ENCODE results near the gene ZACN. TPM values are rescaled to one million over a fixed set of nuclear protein-coding genes. Genes with fewer than 3 reads are reported as not detected.

The ZACN gene
- total RNA-seq, 1 experiment from 2014 or later: 0.09 TPM

DNA sequence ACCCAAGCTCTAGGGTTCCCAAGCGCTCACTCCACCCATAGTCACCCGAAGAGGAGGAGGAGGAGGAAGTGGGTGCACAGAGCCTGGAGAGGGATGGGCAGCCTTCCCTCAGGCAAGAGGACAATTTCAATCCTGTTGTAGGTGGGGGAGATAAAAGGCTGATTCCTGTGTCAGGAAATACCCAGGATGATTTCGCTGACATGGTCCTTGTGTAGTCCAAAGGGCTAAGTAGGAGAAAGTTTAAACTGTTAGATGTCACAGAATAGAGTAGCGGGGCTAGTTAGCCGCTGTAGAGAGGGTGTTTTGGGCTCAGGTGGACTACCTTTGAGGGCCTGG, 25.9 kb downstream of the ZACN start:
- Mint-ChIP-seq H3K36me3 (ENCODE audit: insufficient read depth in 1 of 3, low read depth in 3 of 3) (peaks cover 14 to 24% (median 17%) of the 10 kb centered on the region in 3 experiments), H3K4me1 (peaks cover 18 to 29% of the 10 kb centered on the region in 2 experiments), H3K27me3 (ENCODE audit: low read depth) (no peaks in the 10 kb centered on the region; the same call in none of the 2 replicates), H3K4me3 (peak overlapping the region in 1 of 2 experiments; percentile 59; a peak in 3 of 5 replicates), H3K27ac (peak overlapping the region in 1 of 3 experiments; percentile 73; a peak in 2 of 7 replicates), H3K9me3 (peaks cover 0 to 3% of the 10 kb centered on the region in 2 experiments; a peak in 1 of 5 replicates)
- peak; percentile 28 for DNase-seq
- Histone ChIP-seq H2BK12ac (ENCODE audit: insufficient read length, low read depth, low read length) (no peak overlapping the region), H3K27me3 (ENCODE audit: insufficient read depth, low read length) (no peaks in the 10 kb centered on the region), H3K9ac (ENCODE audit: extremely low read depth, insufficient read length, low read length) (no peak overlapping the region), H4K8ac (replicated peaks; ENCODE audit: insufficient read length, low read depth, low read length) (no peak overlapping the region), H3K79me1 (ENCODE audit: insufficient read depth, low read depth, low read length, poor library complexity, severe bottlenecking) (no peaks in the 10 kb centered on the region), H3K27ac (ENCODE audit: insufficient read length, low read depth, low read length) (no peak overlapping the region), H4K91ac (ENCODE audit: insufficient read length, low read depth, low read length) (no peak overlapping the region), H3K14ac (ENCODE audit: insufficient read depth, low read length) (no peak overlapping the region), H3K23me2 (ENCODE audit: insufficient read length, low read depth, low read length, poor library complexity, severe bottlenecking) (peaks cover 11% of the 10 kb centered on the region), H3K4me1 (ENCODE audit: insufficient read depth, low read length) (peaks cover 6% of the 10 kb centered on the region), H3K56ac (ENCODE audit: insufficient read length, low read depth, low read length) (no peak overlapping the region), H2BK20ac (ENCODE audit: low read depth, low read length, poor library complexity, severe bottlenecking) (no peak overlapping the region), H2BK15ac (ENCODE audit: low read depth, low read length) (no peak overlapping the region), H4K20me1 (ENCODE audit: control insufficient read depth, insufficient read depth, insufficient read length) (peaks cover 4% of the 10 kb centered on the region), H4K5ac (ENCODE audit: insufficient read length, low read depth, low read length) (no peak overlapping the region), H3K79me2 (ENCODE audit: insufficient read depth, low read length) (no peaks in the 10 kb centered on the region), H3K9me3 (ENCODE audit: control insufficient read depth, low read depth, low read length) (no peaks in the 10 kb centered on the region), H2AFZ (ENCODE audit: low read length) (no peak overlapping the region), H2BK5ac (ENCODE audit: insufficient read length, low read length) (no peak overlapping the region), H3T11ph (ENCODE audit: low read length) (no peak overlapping the region), H2BK120ac (ENCODE audit: low read depth, low read length, poor library complexity, severe bottlenecking) (no peak overlapping the region), H3K4ac (ENCODE audit: low read depth, low read length) (no peak overlapping the region), H3K4me2 (ENCODE audit: insufficient read depth, insufficient read length, low read length) (no peak overlapping the region), H3K23ac (ENCODE audit: insufficient read length, low read depth, low read length) (no peak overlapping the region), H2AK5ac (ENCODE audit: insufficient read length, low read length) (no peak overlapping the region), H3K18ac (ENCODE audit: insufficient read length, low read depth, low read length) (no peak overlapping the region)
- no CpG with 5 or more reads among the region's 5 CpGs for WGBS (ENCODE audit: extremely low coverage, insufficient read length, low lambda C conversion rate)
- TF ChIP-seq, protein P1, sequence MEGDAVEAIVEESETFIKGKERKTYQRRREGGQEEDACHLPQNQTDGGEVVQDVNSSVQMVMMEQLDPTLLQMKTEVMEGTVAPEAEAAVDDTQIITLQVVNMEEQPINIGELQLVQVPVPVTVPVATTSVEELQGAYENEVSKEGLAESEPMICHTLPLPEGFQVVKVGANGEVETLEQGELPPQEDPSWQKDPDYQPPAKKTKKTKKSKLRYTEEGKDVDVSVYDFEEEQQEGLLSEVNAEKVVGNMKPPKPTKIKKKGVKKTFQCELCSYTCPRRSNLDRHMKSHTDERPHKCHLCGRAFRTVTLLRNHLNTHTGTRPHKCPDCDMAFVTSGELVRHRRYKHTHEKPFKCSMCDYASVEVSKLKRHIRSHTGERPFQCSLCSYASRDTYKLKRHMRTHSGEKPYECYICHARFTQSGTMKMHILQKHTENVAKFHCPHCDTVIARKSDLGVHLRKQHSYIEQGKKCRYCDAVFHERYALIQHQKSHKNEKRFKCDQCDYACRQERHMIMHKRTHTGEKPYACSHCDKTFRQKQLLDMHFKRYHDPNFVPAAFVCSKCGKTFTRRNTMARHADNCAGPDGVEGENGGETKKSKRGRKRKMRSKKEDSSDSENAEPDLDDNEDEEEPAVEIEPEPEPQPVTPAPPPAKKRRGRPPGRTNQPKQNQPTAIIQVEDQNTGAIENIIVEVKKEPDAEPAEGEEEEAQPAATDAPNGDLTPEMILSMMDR (conservative IDR thresholded peaks at IDR 0.05): no peak
